Measurements from ENCODE around the gene SOX12.

The SOX12 gene
- total RNA-seq: 3.3 to 9.7 (median 7.7) reads per million in 3 experiments

DNA sequence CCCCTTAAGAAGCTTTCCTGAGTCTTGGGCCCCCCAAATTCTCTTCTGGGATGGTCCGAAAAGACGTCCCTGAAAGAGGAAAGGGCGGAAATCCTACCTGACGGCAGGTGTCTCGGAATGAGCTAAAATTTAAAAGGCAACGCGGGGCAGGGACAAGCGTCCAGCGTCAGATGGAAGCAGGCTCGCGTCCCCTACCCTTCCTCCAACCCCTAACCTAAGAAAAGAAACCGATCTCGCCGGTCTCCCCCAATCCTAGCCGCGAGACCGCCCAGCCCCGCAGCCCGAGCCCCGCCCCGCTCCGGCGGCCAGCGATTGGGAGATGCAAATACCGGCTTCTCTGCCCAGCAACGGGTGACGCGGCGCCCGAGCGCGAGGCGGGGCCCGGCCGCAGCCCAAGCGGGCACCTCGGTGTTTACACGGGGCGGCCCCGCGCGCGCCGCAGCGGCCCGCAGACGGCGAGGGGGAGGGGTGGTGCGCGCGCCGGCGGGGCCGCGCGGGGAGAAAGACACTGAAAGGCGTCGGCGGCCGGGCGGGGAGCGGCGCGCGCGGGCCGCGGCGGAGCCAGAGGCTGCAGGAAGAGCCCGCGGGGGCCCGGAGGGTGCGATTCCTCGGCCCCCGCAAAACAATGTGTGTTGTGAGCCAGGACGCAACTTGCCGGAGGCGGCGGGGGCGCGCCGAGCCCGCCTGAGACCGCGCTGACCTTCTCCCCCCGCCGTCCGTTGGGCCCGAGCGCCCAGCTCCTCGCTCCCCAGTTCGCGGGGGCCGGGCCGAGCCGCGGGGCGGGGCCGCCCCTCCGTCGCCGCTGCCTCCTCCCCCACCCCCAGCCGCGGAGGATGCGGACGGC is at the start of gene SOX12:
SOX12 (plus strand) TSS at position 508 of the 844 bp plus-strand sequence. CDS start 373 bp downstream, outside the sequence.
- peak; percentile 92 for DNase-seq

GRCh38 chr20:275791-276190 is 49.6 kb upstream of the SOX12 start:
- DNase-seq: no peak

- no peak for DNase-seq
Measured at GRCh38 chr20:276620-277495, 48.5 kb upstream of the SOX12 start.

DNA sequence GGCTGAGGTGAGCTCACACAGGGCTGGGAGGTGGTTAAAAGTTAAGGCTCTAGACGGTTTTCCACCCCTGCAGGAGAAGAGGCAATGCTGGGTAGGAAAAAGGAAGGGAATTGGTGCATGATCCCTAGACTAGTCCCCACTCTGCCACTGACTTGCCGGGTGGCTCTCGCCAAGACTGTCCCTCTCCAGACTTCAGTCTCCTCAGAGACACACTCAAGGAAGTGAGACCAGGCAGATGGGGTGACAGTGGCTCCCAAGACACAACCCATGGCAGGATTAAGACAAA is 47.9 kb upstream of the SOX12 start:
- DNase-seq: no peak

DNA sequence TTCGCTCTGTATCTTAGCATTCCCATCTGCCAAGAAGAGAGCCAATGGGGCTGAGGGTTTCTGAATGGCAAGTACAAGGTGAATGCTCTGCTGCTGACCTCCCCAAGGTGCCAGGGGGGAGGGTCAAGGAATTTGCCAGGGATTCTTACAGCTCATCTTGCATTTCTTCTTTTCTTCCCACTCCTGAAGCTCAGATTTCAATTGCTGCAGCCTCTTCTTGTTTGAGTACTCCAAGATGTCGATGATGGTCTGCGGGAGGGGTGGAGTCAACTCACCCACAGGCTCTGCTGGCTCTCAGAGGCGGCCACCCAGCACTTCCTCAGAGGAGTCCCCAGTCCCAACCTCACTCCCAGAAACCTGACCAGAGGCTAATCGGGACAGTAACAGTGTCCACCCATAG is 47.2 kb upstream of the SOX12 start:
- no peak for DNase-seq

DNA sequence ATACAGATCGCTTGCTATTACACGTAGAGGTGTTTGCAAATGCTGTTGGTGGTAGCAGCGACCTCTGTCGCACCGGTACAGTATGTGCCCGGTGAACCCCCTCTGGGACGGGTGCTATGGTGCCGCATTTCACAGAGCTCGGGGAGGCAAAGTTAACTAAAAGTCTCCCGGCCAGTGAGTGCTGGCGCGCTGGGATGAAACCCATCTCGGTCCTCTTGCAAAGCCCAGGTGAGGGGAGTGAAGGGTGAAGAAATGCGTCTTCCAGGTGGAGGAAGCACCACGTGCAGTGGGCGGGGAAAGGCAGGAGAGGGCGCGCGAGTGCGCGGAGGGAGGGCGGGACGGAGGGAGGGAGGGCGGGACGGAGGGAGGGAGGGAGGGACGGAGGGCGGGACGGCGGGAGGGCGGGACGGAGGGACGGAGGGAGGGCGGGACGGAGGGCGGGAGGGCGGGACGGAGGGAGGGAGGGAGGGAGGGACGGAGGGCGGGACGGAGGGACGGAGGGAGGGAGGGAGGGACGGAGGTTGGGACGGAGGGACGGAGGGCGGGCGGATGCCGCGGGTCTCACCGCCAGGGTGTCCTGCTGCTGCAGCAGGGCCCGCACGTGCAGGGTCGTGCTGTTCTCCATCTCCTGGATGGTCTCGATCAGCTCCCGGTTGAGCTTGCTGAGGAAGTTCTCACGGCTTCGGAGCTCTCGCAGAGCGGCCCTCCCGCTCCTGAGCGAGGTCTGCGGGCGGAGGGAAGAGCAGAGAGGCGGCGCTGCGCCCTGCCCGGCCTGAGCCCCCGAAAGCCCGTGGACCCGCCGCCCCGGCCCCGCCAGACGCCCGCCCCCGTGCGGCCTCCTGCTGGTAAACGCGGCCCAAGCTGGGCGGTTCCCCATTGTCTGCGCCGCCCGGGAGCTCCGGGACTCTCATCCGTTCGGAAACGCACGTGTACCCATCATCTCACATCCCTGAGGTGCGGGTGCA is 46.5 kb upstream of the SOX12 start:
- no peak for DNase-seq

GRCh38 chr20:284172-284571 is 41.2 kb upstream of the SOX12 start:
- DNase-seq: no peak

DNA sequence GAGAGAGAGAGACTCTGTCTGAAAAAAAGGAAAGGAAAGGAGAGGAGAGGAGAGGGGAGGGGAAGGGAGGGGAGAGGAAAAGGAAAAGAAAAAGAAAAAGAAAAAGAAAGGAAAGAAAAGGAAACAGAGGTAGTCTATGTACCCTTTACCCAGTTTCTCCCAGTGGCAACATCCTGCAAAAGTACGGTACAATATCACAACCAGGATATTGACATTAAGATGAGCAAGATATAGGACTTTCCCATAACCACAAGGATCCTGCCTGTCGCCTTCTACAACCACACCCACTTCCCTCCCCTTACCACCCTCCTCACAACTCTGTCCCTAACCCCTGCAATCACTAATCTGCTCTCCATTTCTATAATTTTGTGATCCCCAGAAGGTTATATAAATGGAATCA is 38.8 kb upstream of the SOX12 start:
- no peak for DNase-seq

- DNase-seq: no peak
Measured at GRCh38 chr20:288956-289692, 36.2 kb upstream of the SOX12 start.

GRCh38 chr20:289693-290083 is 35.7 kb upstream of the SOX12 start:
- no peak for DNase-seq

GRCh38 chr20:290084-290831 is 35.1 kb upstream of the SOX12 start, which contains the start of gene C20orf96:
Gene C20orf96, minus strand, starts transcription at chr20:290750. Its CDS starts 140 bp downstream, at chr20:290610.
- peak; percentile 75 for DNase-seq

- no peak for DNase-seq
Measured at GRCh38 chr20:294602-295001, 30.8 kb upstream of the SOX12 start.

DNA sequence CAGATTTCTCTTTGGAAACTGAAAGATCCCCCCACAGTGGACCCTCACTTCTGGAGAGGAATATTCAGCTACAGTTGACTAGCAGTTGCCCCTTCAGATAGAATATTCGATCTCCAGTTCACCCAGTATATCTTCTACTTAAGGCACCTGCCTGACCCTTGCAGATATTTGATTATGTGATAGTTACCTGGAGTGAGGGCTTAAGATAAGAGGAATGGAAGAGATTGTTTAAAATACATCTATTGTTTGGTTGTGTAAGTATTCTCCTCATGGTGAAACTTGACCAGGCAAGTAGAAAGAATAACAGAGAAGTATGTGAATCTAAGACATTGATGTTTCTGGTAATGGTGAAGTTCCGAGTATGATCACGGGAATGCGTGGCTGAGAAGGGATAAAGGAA is 29.5 kb upstream of the SOX12 start:
- DNase-seq: no peak

DNA sequence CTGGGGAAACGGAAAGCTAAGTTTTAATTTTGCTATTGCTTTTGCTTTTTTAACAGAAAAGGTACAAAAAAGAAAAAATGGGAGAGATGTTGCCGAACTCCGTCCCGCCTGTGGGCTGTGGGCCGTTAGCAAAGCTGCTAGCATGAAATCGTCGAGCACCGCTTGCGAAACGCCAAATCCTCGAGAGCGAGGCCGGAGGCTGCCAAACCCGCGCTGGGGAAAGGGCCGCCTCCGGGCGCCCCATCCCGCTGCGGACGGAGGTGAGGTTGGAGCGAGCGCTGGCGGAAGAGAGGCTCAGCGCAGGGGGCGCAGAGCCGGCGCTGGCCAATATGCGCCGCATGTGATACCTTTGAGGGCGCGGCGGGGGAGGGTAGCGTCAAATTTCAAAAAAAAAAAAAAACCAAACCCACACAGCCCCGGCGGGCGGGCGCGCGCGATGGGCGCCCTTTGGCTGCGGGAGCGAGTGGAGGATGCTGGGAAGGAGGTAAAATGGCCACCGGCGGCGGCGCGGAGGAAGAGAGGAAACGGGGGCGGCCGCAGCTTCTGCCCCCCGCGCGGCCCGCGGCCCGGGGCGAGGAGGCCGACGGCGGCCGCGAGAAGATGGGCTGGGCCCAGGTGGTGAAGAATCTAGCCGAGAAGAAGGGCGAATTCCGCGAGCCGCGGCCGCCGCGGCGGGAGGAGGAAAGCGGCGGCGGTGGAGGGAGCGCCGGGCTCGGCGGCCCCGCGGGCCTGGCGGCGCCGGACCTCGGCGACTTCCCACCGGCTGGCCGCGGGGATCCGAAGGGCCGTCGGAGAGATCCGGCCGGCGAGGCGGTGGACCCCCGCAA is 28.0 kb upstream of the SOX12 start, which contains the start of gene ZCCHC3:
ZCCHC3 (plus strand) TSS at position 473 of the 827 bp plus-strand sequence; CDS start at position 490, 17 bp downstream.
- DNase-seq: peak; percentile 82

GRCh38 chr20:297925-298775 is 27.2 kb upstream of the SOX12 start:
- peak; percentile 40 for DNase-seq

DNA sequence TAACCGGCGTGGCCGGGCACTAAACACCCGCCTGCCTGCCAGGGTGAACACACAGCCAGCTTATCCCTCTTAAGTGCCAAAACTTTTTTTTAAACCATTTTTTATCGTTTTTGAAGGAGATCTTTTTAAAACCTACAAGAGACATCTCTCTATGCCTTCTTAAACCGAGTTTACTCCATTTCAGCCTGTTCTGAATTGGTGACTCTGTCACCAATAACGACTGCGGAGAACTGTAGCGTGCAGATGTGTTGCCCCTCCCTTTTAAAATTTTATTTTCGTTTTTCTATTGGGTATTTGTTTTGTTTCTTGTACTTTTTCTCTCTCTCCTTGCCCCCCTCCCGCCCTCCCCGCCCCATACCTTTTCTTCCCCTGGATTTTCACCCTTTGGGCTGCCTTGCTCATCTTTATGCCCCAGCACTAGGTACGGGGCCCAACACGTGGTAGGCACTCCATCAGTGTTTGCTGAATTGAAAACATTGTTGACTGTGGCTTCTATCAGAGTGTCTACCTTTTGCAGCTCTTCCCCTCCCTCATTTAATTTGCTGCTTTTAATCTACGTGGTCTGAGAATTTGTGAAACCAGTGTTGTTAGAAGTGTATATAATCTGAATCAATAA is 26.5 kb upstream of the SOX12 start:
- no peak for DNase-seq

- no peak for DNase-seq
Measured at GRCh38 chr20:300345-300990, 24.9 kb upstream of the SOX12 start.

Data from central memory CD4-positive, alpha-beta T cell (primary cell).